ENCODE data around the gene CD109.

Gene CD109

DNA sequence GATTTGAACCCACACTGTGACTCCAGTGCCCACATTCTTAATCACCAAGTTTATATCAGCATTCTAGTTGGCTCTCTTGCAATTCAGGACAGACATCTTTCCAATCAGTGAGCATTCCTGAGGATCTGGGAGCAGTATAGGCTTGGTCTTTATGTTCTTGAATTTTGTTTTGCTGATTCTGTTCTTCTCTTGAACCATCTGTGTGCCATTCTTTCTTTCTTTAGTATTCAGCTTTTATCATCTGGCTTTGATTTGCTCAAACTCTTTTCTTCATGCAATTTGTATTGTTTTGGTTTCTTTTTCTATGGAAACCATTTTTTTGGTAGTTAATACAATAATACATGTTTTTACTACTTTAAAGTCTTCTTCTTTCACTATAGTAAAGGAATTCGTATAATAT lies 162.4 kb downstream of the CD109 start:
- DNase-seq (ENCODE audit: low read depth in 3 of 3), result no peak

DNA sequence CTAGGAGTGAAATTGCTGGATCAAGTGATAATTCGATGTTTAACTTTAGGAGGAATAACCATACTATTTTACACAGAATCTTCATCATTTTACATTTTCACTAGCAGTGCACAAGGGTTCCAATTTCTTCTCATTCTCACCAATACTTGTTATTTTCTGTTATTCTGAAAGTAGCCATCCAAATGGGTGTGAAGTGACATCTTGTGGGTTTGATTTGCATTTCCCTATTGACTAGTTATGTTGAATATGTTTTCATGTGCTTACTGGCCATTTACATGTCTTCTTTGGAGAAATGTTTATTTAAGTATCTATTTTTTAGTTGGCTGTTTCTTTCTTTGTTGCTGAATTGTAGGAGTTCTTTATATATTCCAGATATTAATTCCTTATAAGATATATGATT lies 164.3 kb downstream of the CD109 start:
- DNase-seq (ENCODE audit: low read depth in 3 of 3), result no peak

DNA sequence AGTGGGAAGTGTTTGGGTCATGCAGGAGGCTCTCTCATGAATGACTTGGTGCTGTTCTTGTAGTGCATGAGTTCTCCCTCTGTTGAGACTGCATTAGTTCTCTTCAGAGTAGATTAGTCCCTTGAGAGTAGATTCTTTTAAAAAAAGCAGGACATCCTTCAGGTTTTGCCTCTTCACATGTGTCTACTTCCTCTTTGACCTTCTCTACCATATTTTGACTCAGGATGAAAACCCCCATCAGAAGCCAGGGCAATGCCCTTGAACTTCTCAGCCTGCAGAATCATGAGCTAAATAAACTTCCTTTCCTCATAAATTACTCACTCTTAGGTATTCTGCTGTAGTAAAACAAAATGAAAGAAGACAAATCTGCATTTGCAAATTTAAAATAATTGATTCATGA lies 170.3 kb downstream of the CD109 start:
- no peak for DNase-seq (ENCODE audit: low read depth in 3 of 3)

DNA sequence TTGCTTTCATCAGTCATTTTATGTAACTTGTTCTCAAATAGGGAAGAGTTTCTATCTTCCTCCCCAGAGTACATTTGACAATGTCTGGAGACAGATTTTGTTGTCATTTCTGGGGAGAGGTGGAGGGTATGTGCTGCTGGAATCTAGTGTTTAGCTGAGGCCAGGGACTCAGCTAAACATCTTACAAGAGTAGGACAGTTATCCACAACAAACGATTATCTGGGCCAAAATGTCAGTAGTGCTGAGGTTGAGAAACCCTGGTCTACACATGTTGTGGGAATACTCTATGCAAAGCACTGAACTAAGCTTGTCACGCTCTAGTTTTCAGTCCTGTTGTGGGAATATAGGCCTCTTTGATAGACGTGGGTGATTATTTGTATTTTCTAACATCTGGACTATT lies 171.4 kb downstream of the CD109 start:
- DNase-seq (ENCODE audit: low read depth in 3 of 3), result no peak

DNA sequence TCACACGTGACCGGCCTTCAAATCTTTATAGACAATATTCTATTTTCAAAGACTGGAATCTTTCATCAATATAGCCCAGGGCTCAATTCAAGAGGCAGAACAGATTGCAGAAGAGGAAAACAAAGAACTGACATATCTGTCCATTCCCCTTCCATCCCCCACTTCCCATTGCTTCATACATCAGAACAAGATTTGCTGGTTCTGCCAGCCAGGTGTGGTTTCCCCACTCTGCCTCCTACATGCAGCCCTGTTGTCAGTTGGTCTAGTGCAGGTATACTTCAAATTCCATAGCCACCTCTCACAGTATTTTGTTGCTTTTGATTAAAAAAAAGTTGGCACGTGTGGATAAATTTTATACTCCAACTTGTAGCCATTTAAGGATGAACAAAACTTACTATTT lies 174.9 kb downstream of the CD109 start:
- DNase-seq (ENCODE audit: low read depth in 3 of 3), result no peak

DNA sequence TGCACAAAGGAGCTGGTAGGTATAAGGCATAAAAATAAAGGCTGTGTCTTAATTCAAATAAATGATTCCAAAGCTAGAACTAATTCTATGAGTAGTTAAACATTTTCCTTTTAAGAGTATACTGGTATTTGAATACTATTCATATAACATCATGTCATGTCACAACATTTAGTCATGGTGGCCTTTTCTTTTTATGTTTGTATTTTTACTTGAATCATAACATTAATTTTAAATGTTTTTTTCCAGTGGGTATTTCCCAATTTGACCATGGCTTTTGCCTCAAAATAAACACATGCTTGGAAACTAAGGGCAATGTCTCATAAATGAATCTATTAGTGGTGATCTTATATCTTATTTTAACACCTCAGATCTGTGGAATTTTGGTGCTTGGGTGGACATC lies 177.1 kb downstream of the CD109 start:
- DNase-seq (ENCODE audit: low read depth in 3 of 3), result no peak

Measured in stimulated activated CD4-positive, alpha-beta T cell treated with anti-CD3 and anti-CD28 coated beads, TNF-alpha, amount 100 ng/mL, for 24 hours (primary cell).